Heart left ventricle (tissue), 16 donors: ENCODE data around the gene FAM124A. TPM values are rescaled to one million over a fixed set of nuclear protein-coding genes. Genes with fewer than 3 reads are reported as not detected.

Experiments used
- ATAC-seq, 4 donors: fragments of 200-7000 bp; cut with Tn5 transposase; one replicate each; pipeline ENCODE4 v1.9.1; 2020 to 2022; ENCODE audit warnings: moderate library complexity in 4 of 4, mild to moderate bottlenecking in 3 of 4, moderate number of reproducible peaks in 1 of 4
- DNase-seq, 5 donors: peaks; one replicate each; pipeline ENCODE4 v3.0.0-alpha.2; 2020
- H3K27ac ChIP-seq, 12 donors: fragments of 200-600 bp; sonication (generic) in 4 of 12; one replicate each; pipeline versions ENCODE4 v1.5.0 to v1.8.0; 2016 to 2022; ENCODE audit warnings: mild to moderate bottlenecking in 2 of 12
- H3K27me3 ChIP-seq, 9 donors: fragments of 200-600 bp; sonication (generic) in 2 of 9; one replicate each; pipeline versions ENCODE4 v1.5.1 to v1.8.0; 2016 to 2022; ENCODE audit warnings: mild to moderate bottlenecking in 3 of 9
- H3K36me3 ChIP-seq, 9 donors: fragments of 200-600 bp; sonication (generic) in 2 of 9; one replicate each; pipeline versions ENCODE4 v1.5.0 to v1.8.0; 2018 to 2022; ENCODE audit warnings: mild to moderate bottlenecking in 2 of 9
- H3K4me1 ChIP-seq, 12 donors: fragments of 200-600 bp; sonication (generic) in 4 of 12; one replicate each; pipeline versions ENCODE4 v1.5.0 to v1.8.0; 2016 to 2022; ENCODE audit warnings: mild to moderate bottlenecking in 3 of 12
- H3K4me3 ChIP-seq, 12 donors: fragments of 200-600 bp; sonication (generic) in 4 of 12; one replicate each; pipeline versions ENCODE4 v1.5.0 to v1.8.0; 2017 to 2022; ENCODE audit warnings: mild to moderate bottlenecking in 9 of 12, moderate library complexity in 4 of 12
- H3K9me3 ChIP-seq, 12 donors: fragments of 200-600 bp; sonication (generic) in 4 of 12; one replicate each; pipeline versions ENCODE4 v1.5.0 to v1.8.0; 2016 to 2022; ENCODE audit warnings: mild to moderate bottlenecking in 1 of 12
- POLR2A ChIP-seq, 2 donors: fragments of 450-650 bp; IDR thresholded peaks; one replicate each; pipeline ENCODE4 v1.6.1; 2017; ENCODE audit warnings: antibody characterized with exemption in 2 of 2, mild to moderate bottlenecking in 2 of 2, moderate library complexity in 2 of 2
- WGBS, 4 donors: extraction: QIAGEN DNeasy Blood & Tissue Kit in 2 of 4; methylation state at CpG; one replicate each; pipeline versions ENCODE4 v1.1.5 to v1.1.7; 2013 to 2018; 5-methylcytosine and 5-hydroxymethylcytosine counted together
- intact Hi-C, 10 donors: fragments of 100-400 bp; cut with DNase I; formaldehyde crosslinking; loops; one replicate each; pipeline versions ENCODE4 v1.11.1 to v1.14.2; 2022
- long read RNA-seq, 3 donors: library from polyadenylated mRNA; unstranded; transcript quantifications; one replicate each; pipeline ENCODE4 v2.0.0, GENCODE V29; 2020 to 2021
- polyA plus RNA-seq, 2 donors: library from polyadenylated mRNA; stranded (reverse); fragments of 200-250 nt; gene quantifications; one replicate each; pipeline ENCODE4 v1.2.3, GENCODE V29; 2013
- total RNA-seq, 9 donors: library from RNA; depleted of rRNA in 2 of 9; stranded (reverse); fragments of >200 nt in 2 of 9; fragmentation: NEBNext Ultra II Directional in 3 of 9; extraction: Animal tissue kit (Norgen Biotek cat#: 25700) in 3 of 9; gene quantifications; one replicate each; pipeline versions ENCODE4 v1.1.0 to v1.2.4, GENCODE V29; 2016 to 2023
- TF ChIP-seq, protein P1 (sequence below), 12 donors: fragments of 200-600 bp; sonication (generic) in 4 of 12; IDR thresholded peaks; one replicate each; pipeline versions ENCODE4 v1.5.0 to v1.8.0; 2018 to 2022; ENCODE audit warnings: antibody characterized with exemption in 12 of 12, mild to moderate bottlenecking in 5 of 12
- donor health status: ischemic (EF 13 %, LVEDD 7.1; RV severe dilation, severe dysfunction).
- donor health status: healthy with polysubstance abuse.
- donor health status: DM: no; HTN: yes; CAD: no.
- donor health status: DM: no; HTN: no; CAD: no.
- donor health status: ischemic (EF 25% LVEDD 6.9; RV normal size, moderate dysfunction).
- donor health status: ischemic (EF 25% LVEDD 5.7; RV mildly dilated, moderate dysfunction).
- donor health status: healthy.
- donor health status: DM: yes; HTN: yes; CAD: no.
- donor health status: ischemic (EF 35%, LVEDD 5.7; RV mildly dilated, moderate dysfunction).
- donor health status: nonischemic (EF 11% LVEDD 7.7; RV severe dilation, severe dysfunction).
- donor health status: DM: yes; HTN: yes; CAD: no.
- donor health status: PGD.
- donor health status: ischemic (EF 29% LVEDD 5.4; RV normal size, mild dysfunction).
- donor health status: nonischemic (EF 23%, LVEDD 6.1; RV moderate dilation, normal function).

Gene FAM124A, protein sequence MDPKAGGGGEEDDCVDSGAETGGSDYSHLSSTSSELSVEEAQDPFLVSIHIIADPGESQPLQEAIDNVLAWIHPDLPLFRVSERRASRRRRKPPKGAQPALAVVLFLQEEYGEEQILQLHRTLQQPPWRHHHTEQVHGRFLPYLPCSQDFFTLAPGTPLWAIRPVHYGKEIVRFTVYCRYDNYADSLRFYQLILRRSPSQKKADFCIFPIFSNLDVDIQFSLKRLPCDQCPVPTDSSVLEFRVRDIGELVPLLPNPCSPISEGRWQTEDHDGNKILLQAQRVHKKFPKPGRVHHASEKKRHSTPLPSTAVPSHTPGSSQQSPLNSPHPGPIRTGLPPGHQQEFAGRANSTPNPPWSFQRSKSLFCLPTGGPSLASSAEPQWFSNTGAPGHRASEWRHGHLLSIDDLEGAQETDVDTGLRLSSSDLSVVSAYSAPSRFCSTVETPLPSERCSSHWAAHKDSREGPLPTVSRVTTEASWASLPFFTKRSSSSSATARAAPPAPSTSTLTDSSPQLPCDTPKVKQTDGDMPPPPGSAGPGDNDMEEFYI
- total RNA-seq: 10 to 100 TPM in 2 of 9 donors, 1 to 10 TPM in 7; 5.6 to 16.8 (median 8.0) TPM
- 1 to 10 TPM; 4.1 TPM for polyA plus RNA-seq
- long read RNA-seq, donor 1, full-length matches to known transcripts: 1 of 8 reads
- long read RNA-seq, donor 1, partial matches to known transcripts: 2 of 8 reads
- long read RNA-seq, donor 1, other reads (novel, unspliced or antisense): 5 of 8 reads
- long read RNA-seq, donor 2, partial matches to known transcripts: 0 of 12 reads
- long read RNA-seq, donor 2, other reads (novel, unspliced or antisense): 12 of 12 reads
- long read RNA-seq, donor 3, full-length matches to known transcripts: 2 of 5 reads
- long read RNA-seq, donor 3, partial matches to known transcripts: 0 of 5 reads
- long read RNA-seq, donor 3, other reads (novel, unspliced or antisense): 3 of 5 reads

DNA sequence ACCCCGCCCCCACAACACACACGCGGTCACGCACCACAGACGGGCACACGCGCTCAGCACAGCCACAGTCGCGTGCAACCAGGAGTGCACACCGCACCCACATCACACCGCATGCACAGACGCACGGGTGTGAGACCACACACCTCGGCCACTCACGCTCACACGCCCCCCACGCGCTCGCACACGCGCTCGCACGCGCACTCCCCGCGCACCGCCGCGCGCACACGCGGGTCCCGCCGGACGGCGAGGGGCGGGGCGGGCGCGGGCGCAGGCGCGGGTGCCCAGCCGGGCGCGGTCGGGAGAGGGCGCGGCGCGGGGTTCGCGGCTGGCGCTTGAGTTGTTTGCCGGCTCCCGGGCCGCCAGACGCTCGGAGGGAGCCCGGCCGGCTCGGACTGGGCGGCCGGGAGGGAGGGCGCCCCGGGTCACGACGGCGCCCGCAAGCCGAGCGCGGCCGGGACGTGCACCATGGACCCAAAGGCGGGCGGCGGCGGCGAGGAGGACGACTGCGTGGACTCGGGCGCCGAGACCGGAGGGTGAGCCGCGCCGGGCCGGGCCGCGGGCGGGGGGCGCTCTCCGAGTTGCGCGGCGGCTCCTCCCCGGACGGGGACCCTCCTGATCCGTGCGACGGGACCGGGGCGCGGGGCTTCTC, at the start of gene FAM124A:
Gene FAM124A (plus strand): TSS at position 362 of the 649 bp plus-strand sequence. CDS start 104 bp downstream, at position 466.
- 0 to 1% (median 0%) methylated on average over 2 to 106 of the region's 106 CpGs for WGBS, 4 donors
- ATAC-seq: peak in 3 of 4 donors; percentile 65 to 94 (median 93)
- Histone ChIP-seq H3K27ac (peak within 1 kb of the TSS; percentile 47 to 88 (median 76)), H3K36me3 (peaks cover 0 to 2% (median 0%) of the 10 kb centered on the region in 9 donors), H3K27me3 (peaks cover 0 to 24% (median 0%) of the 10 kb centered on the region in 9 donors), H3K4me3 (peak within 1 kb of the TSS; percentile 77 to 99 (median 87)), H3K9me3 (no peaks in the 10 kb centered on the region), H3K4me1 (peaks cover 0 to 28% (median 10%) of the 10 kb centered on the region in 12 donors)
- peak; percentile 46 to 74 (median 58) for DNase-seq
- intact Hi-C loops: loop anchor here in 9 of 10 donors (1.0 to 10.0 kb wide), 8 partner anchors 45 to 583 kb away; partner anchors contain the start of genes DHRS12 (in 1 of the 9) and WDFY2 (in 1 of the 9)
- TF ChIP-seq, protein P1, sequence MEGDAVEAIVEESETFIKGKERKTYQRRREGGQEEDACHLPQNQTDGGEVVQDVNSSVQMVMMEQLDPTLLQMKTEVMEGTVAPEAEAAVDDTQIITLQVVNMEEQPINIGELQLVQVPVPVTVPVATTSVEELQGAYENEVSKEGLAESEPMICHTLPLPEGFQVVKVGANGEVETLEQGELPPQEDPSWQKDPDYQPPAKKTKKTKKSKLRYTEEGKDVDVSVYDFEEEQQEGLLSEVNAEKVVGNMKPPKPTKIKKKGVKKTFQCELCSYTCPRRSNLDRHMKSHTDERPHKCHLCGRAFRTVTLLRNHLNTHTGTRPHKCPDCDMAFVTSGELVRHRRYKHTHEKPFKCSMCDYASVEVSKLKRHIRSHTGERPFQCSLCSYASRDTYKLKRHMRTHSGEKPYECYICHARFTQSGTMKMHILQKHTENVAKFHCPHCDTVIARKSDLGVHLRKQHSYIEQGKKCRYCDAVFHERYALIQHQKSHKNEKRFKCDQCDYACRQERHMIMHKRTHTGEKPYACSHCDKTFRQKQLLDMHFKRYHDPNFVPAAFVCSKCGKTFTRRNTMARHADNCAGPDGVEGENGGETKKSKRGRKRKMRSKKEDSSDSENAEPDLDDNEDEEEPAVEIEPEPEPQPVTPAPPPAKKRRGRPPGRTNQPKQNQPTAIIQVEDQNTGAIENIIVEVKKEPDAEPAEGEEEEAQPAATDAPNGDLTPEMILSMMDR (IDR thresholded peaks at IDR 0.05): peak in 10 of 12 donors; percentile 20 to 61 (median 33)
- TF ChIP-seq POLR2A (IDR thresholded peaks at IDR 0.05): peak in 1 of 2 donors; percentile 39

DNA sequence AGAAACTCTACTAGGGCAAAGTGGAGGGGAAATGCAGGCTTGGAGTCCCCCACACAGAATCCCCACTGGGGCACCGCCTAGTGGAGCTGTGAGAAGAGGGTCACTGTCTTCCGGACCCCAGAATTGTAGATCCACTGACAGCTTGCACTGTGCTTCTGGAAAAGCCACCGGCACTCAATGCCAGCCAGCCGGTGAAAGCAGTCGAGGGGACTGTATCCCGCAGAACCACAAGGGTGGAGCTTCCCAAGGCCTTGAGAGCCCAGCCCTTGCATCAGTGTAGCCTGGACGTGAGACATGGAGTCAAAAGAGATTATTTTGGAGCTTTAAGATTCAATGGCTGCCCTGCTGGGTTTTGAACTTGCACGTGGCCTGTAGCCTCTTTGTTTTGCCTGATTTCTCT, 47.2 kb upstream of the FAM124A start:
- Histone ChIP-seq H3K9me3 (no peaks in the 10 kb centered on the region), H3K4me1 (no peaks in the 10 kb centered on the region), H3K4me3 (no peak overlapping the region), H3K27ac (no peak overlapping the region), H3K36me3 (no peaks in the 10 kb centered on the region), H3K27me3 (peaks cover 0 to 5% (median 0%) of the 10 kb centered on the region in 9 donors)
- intact Hi-C loops: no loop called here
- TF ChIP-seq, protein P1 (IDR thresholded peaks at IDR 0.05): no peak
- no peak for TF ChIP-seq POLR2A (IDR thresholded peaks at IDR 0.05)
- 87 to 93% (median 89%) methylated on average over 8 of the region's 8 CpGs for WGBS, 4 donors
- ATAC-seq (no peak), DNase-seq (no peak)

- Histone ChIP-seq H3K36me3 (no peaks in the 10 kb centered on the region), H3K4me3 (no peak overlapping the region), H3K27me3 (peaks cover 0 to 5% (median 0%) of the 10 kb centered on the region in 9 donors), H3K4me1 (no peaks in the 10 kb centered on the region), H3K27ac (no peak overlapping the region), H3K9me3 (no peaks in the 10 kb centered on the region)
- intact Hi-C loops: no loop called here
- TF ChIP-seq, protein P1 (IDR thresholded peaks at IDR 0.05): no peak
- no peak for TF ChIP-seq POLR2A (IDR thresholded peaks at IDR 0.05)
- WGBS, 4 donors: 62 to 76% (median 68%) methylated on average over 1 of the region's 1 CpG
- no peak for DNase-seq
- ATAC-seq: no peak
These were observed 46.6 kb upstream of the FAM124A start for GRCh38 chr13:51175639-51176038.
